ENCODE results near the gene SND1.
"Not testable (repeated sequence)": the region's sequence is repeated elsewhere in the genome, so short reads cannot be mapped to it uniquely, and the experiment has no call there.

The SND1 gene

GRCh38 chr7:128102490-128103291, 450.7 kb downstream of the SND1 start:
- no peak overlapping the region for H3K9ac ChIP-seq (ENCODE audit: low read length)

GRCh38 chr7:128103498-128104107, 451.6 kb downstream of the SND1 start:
- H3K9ac ChIP-seq (ENCODE audit: low read length), result no peak overlapping the region
- no peaks in the 10 kb centered on the region for H3K9me3 ChIP-seq (ENCODE audit: control insufficient read depth, low read length)
- H3K4me1 ChIP-seq (ENCODE audit: control insufficient read depth, insufficient read depth, low read length), result no peaks in the 10 kb centered on the region
- no peak overlapping the region for H3K4me3 ChIP-seq (ENCODE audit: low read length)
- no peaks in the 10 kb centered on the region for H3K36me3 ChIP-seq (ENCODE audit: control insufficient read depth, insufficient read depth, low read length)
- H3K27me3 ChIP-seq (ENCODE audit: control insufficient read depth, insufficient read depth, low read length), result peaks cover 39% of the 10 kb centered on the region

More at GRCh38 chr7:128102490-128103291, 450.7 kb downstream of the SND1 start:
- Histone ChIP-seq H3K27me3 (ENCODE audit: control insufficient read depth, insufficient read depth, low read length) (peaks cover 36% of the 10 kb centered on the region), H3K4me3 (ENCODE audit: low read length) (no peak overlapping the region), H3K9me3 (ENCODE audit: control insufficient read depth, low read length) (no peaks in the 10 kb centered on the region), H3K36me3 (ENCODE audit: control insufficient read depth, insufficient read depth, low read length) (no peaks in the 10 kb centered on the region), H3K4me1 (ENCODE audit: control insufficient read depth, insufficient read depth, low read length) (no peaks in the 10 kb centered on the region)

GRCh38 chr7:128104108-128104742, 452.2 kb downstream of the SND1 start:
- H3K36me3 ChIP-seq (ENCODE audit: control insufficient read depth, insufficient read depth, low read length), result no peaks in the 10 kb centered on the region
- H3K9me3 ChIP-seq (ENCODE audit: control insufficient read depth, low read length), result no peaks in the 10 kb centered on the region
- H3K27me3 ChIP-seq (ENCODE audit: control insufficient read depth, insufficient read depth, low read length), result peaks cover 39% of the 10 kb centered on the region
- no peaks in the 10 kb centered on the region for H3K4me1 ChIP-seq (ENCODE audit: control insufficient read depth, insufficient read depth, low read length)
- H3K4me3 ChIP-seq (ENCODE audit: low read length), result no peak overlapping the region
- no peak overlapping the region for H3K9ac ChIP-seq (ENCODE audit: low read length)

GRCh38 chr7:128105228-128106022, 453.4 kb downstream of the SND1 start:
- Histone ChIP-seq H3K9ac (ENCODE audit: low read length) (no peak overlapping the region), H3K4me3 (ENCODE audit: low read length) (no peak overlapping the region), H3K36me3 (ENCODE audit: control insufficient read depth, insufficient read depth, low read length) (no peaks in the 10 kb centered on the region), H3K27me3 (ENCODE audit: control insufficient read depth, insufficient read depth, low read length) (peaks cover 39% of the 10 kb centered on the region), H3K9me3 (ENCODE audit: control insufficient read depth, low read length) (no peaks in the 10 kb centered on the region), H3K4me1 (ENCODE audit: control insufficient read depth, insufficient read depth, low read length) (no peaks in the 10 kb centered on the region)

GRCh38 chr7:128106821-128107220, 454.8 kb downstream of the SND1 start:
- H3K27me3 ChIP-seq (ENCODE audit: control insufficient read depth, insufficient read depth, low read length), result peaks cover 39% of the 10 kb centered on the region
- H3K36me3 ChIP-seq (ENCODE audit: control insufficient read depth, insufficient read depth, low read length), result no peaks in the 10 kb centered on the region
- H3K4me1 ChIP-seq (ENCODE audit: control insufficient read depth, insufficient read depth, low read length), result no peaks in the 10 kb centered on the region
- no peaks in the 10 kb centered on the region for H3K9me3 ChIP-seq (ENCODE audit: control insufficient read depth, low read length)
- no peak overlapping the region for H3K4me3 ChIP-seq (ENCODE audit: low read length)
- H3K9ac ChIP-seq (ENCODE audit: low read length), result no peak overlapping the region

- not testable (repeated sequence) for H3K9ac ChIP-seq (ENCODE audit: low read length); H3K9me3 ChIP-seq (ENCODE audit: control insufficient read depth, low read length); H3K4me1 ChIP-seq (ENCODE audit: control insufficient read depth, insufficient read depth, low read length); H3K36me3 ChIP-seq (ENCODE audit: control insufficient read depth, insufficient read depth, low read length); H3K4me3 ChIP-seq (ENCODE audit: low read length)
- peaks cover 38% of the 10 kb centered on the region for H3K27me3 ChIP-seq (ENCODE audit: control insufficient read depth, insufficient read depth, low read length)
Measured at GRCh38 chr7:128107516-128107915, 455.5 kb downstream of the SND1 start.

- H3K27me3 ChIP-seq (ENCODE audit: control insufficient read depth, insufficient read depth, low read length), result peaks cover 37% of the 10 kb centered on the region
- H3K9me3 ChIP-seq (ENCODE audit: control insufficient read depth, low read length), result no peaks in the 10 kb centered on the region
- no peak overlapping the region for H3K4me3 ChIP-seq (ENCODE audit: low read length)
- H3K9ac ChIP-seq (ENCODE audit: low read length), result no peak overlapping the region
- no peaks in the 10 kb centered on the region for H3K4me1 ChIP-seq (ENCODE audit: control insufficient read depth, insufficient read depth, low read length)
- H3K36me3 ChIP-seq (ENCODE audit: control insufficient read depth, insufficient read depth, low read length), result no peaks in the 10 kb centered on the region
Measured at GRCh38 chr7:128108129-128108528, 456.1 kb downstream of the SND1 start.

- H3K36me3 ChIP-seq (ENCODE audit: control insufficient read depth, insufficient read depth, low read length), result no peaks in the 10 kb centered on the region
- H3K27me3 ChIP-seq (ENCODE audit: control insufficient read depth, insufficient read depth, low read length), result peaks cover 30% of the 10 kb centered on the region
- H3K4me3 ChIP-seq (ENCODE audit: low read length), result no peak overlapping the region
- no peak overlapping the region for H3K9ac ChIP-seq (ENCODE audit: low read length)
- no peaks in the 10 kb centered on the region for H3K4me1 ChIP-seq (ENCODE audit: control insufficient read depth, insufficient read depth, low read length)
- H3K9me3 ChIP-seq (ENCODE audit: control insufficient read depth, low read length), result no peaks in the 10 kb centered on the region
Measured at GRCh38 chr7:128108641-128109423, 456.8 kb downstream of the SND1 start.

GRCh38 chr7:128109424-128109969, 457.5 kb downstream of the SND1 start:
- H3K9ac ChIP-seq (ENCODE audit: low read length); H3K9me3 ChIP-seq (ENCODE audit: control insufficient read depth, low read length); H3K36me3 ChIP-seq (ENCODE audit: control insufficient read depth, insufficient read depth, low read length); H3K4me1 ChIP-seq (ENCODE audit: control insufficient read depth, insufficient read depth, low read length); H3K4me3 ChIP-seq (ENCODE audit: low read length): not testable (repeated sequence)
- H3K27me3 ChIP-seq (ENCODE audit: control insufficient read depth, insufficient read depth, low read length), result peaks cover 24% of the 10 kb centered on the region

- H3K4me3 ChIP-seq (ENCODE audit: low read length), result no peak overlapping the region
- no peaks in the 10 kb centered on the region for H3K4me1 ChIP-seq (ENCODE audit: control insufficient read depth, insufficient read depth, low read length)
- H3K36me3 ChIP-seq (ENCODE audit: control insufficient read depth, insufficient read depth, low read length), result no peaks in the 10 kb centered on the region
- H3K9ac ChIP-seq (ENCODE audit: low read length), result no peak overlapping the region
- peaks cover 19% of the 10 kb centered on the region for H3K27me3 ChIP-seq (ENCODE audit: control insufficient read depth, insufficient read depth, low read length)
- no peaks in the 10 kb centered on the region for H3K9me3 ChIP-seq (ENCODE audit: control insufficient read depth, low read length)
Measured at GRCh38 chr7:128110641-128111364, 458.8 kb downstream of the SND1 start.
